ENCODE measurements around the gene TXNRD2. TPM values are rescaled to one million over a fixed set of nuclear protein-coding genes. Genes with fewer than 3 reads are reported as not detected.

TXNRD2 gene
- polyA plus RNA-seq, 1 donor from 2014 or later = 4.1 TPM

GRCh38 chr22:19919701-19920363 is 21.8 kb downstream of the TXNRD2 start:
- H3K9me2 ChIP-seq (ENCODE audit: insufficient read depth, low read length) = no peaks in the 10 kb centered on the region
- no peak overlapping the region for H3K9ac ChIP-seq (ENCODE audit: low read length)
- H3K79me2 ChIP-seq (replicated peaks; ENCODE audit: insufficient read depth, low read length) = no peaks in the 10 kb centered on the region
- TF ChIP-seq RAD21 (conservative IDR thresholded peaks at IDR 0.05) (no peak), TAF1 (IDR thresholded peaks at IDR 0.05; ENCODE audit: low read depth) (no peak)
- H3K4me3 ChIP-seq (ENCODE audit: low read length) = no peak overlapping the region
- no peaks in the 10 kb centered on the region for H3K27me3 ChIP-seq (ENCODE audit: insufficient read depth, low read depth, low read length)
- H3K36me3 ChIP-seq (ENCODE audit: insufficient read depth, low read length) = no peaks in the 10 kb centered on the region
- H4K20me1 ChIP-seq (ENCODE audit: insufficient read depth) = no peaks in the 10 kb centered on the region
- no peak overlapping the region for H3K27ac ChIP-seq (ENCODE audit: low read length)
- no peaks in the 10 kb centered on the region for H3F3A ChIP-seq (ENCODE audit: insufficient read depth, low read length, poor library complexity, severe bottlenecking)
- H2AFZ ChIP-seq (ENCODE audit: low read depth, low read length) = no peak overlapping the region
- H3K4me2 ChIP-seq (ENCODE audit: low read length) = no peak overlapping the region
- no peaks in the 10 kb centered on the region for H3K9me3 ChIP-seq (ENCODE audit: low read length)

- Histone ChIP-seq H3K4me3 (ENCODE audit: low read length) (no peak overlapping the region), H3K79me2 (replicated peaks; ENCODE audit: insufficient read depth, low read length) (no peaks in the 10 kb centered on the region), H3K4me2 (ENCODE audit: low read length) (no peak overlapping the region)
Measured at GRCh38 chr22:19918332-19919106, 23.1 kb downstream of the TXNRD2 start.

More at GRCh38 chr22:19918332-19919106, 23.1 kb downstream of the TXNRD2 start:
- Histone ChIP-seq H3K36me3 (ENCODE audit: insufficient read depth, low read length) (no peaks in the 10 kb centered on the region), H3K9ac (ENCODE audit: low read length) (no peak overlapping the region), H3K9me3 (ENCODE audit: low read length) (no peaks in the 10 kb centered on the region), H4K20me1 (ENCODE audit: insufficient read depth) (no peaks in the 10 kb centered on the region), H3K9me2 (ENCODE audit: insufficient read depth, low read length) (no peaks in the 10 kb centered on the region), H3K27ac (ENCODE audit: low read length) (no peak overlapping the region), H2AFZ (ENCODE audit: low read depth, low read length) (no peak overlapping the region), H3F3A (ENCODE audit: insufficient read depth, low read length, poor library complexity, severe bottlenecking) (no peaks in the 10 kb centered on the region), H3K27me3 (ENCODE audit: insufficient read depth, low read depth, low read length) (no peaks in the 10 kb centered on the region)
- TF ChIP-seq EP300 (conservative IDR thresholded peaks at IDR 0.05; ENCODE audit: poor library complexity, severe bottlenecking) (no peak), MXI1 (conservative IDR thresholded peaks at IDR 0.05; ENCODE audit: poor library complexity, severe bottlenecking) (no peak), TAF1 (IDR thresholded peaks at IDR 0.05; ENCODE audit: low read depth) (no peak), CTCF (IDR thresholded peaks at IDR 0.05; ENCODE audit: poor library complexity, severe bottlenecking) (no peak), REST (IDR thresholded peaks at IDR 0.05; ENCODE audit: borderline replicate concordance) (no peak), RAD21 (conservative IDR thresholded peaks at IDR 0.05) (no peak), EZH2 (IDR thresholded peaks at IDR 0.05; ENCODE audit: borderline replicate concordance, insufficient read depth, low read length, poor library complexity, severe bottlenecking) (no peak), SMC3 (conservative IDR thresholded peaks at IDR 0.05; ENCODE audit: poor library complexity) (no peak), POLR2AphosphoS5 (IDR thresholded peaks at IDR 0.05) (no peak)
